Tibial artery (tissue), 4 donors: ENCODE data around the gene THSD4.

Source experiments
- DNase-seq, 2 donors: peaks; one replicate each; pipeline ENCODE4 v3.0.0-alpha.2; 2019
- H3K27ac ChIP-seq, 2 donors: fragments of 200-600 bp; sonication (generic) in 1 of 2; 1 replicate in 1 of 2; 2 replicates in 1 of 2; pipeline ENCODE4 v1.5.1; 2018 to 2019; ENCODE audit warnings: mild to moderate bottlenecking in 1 of 2
- H3K27me3 ChIP-seq, 2 donors: fragments of 200-600 bp; sonication (generic) in 1 of 2; one replicate each; pipeline versions ENCODE4 v1.5.1 to v1.6.0; 2016 to 2019
- H3K36me3 ChIP-seq, 3 donors: fragments of 200-600 bp; sonication (generic) in 2 of 3; one replicate each; pipeline ENCODE4 v1.5.1; 2016 to 2019; ENCODE audit warnings: mild to moderate bottlenecking in 2 of 3
- H3K4me1 ChIP-seq, 4 donors: fragments of 200-600 bp; sonication (generic) in 2 of 4; 1 replicate in 3 of 4; 2 replicates in 1 of 4; pipeline ENCODE4 v1.5.1; 2016 to 2019
- H3K4me3 ChIP-seq, 2 donors: fragments of 200-600 bp; sonication (generic) in 1 of 2; 1 replicate in 1 of 2; 2 replicates in 1 of 2; pipeline ENCODE4 v1.5.1; 2018 to 2019; ENCODE audit warnings: mild to moderate bottlenecking in 2 of 2
- H3K9me3 ChIP-seq, 3 donors: fragments of 200-600 bp; sonication (generic) in 1 of 3; one replicate each; pipeline ENCODE4 v1.5.1; 2016 to 2019
- intact Hi-C: fragments of 100-400 bp; cut with DNase I; formaldehyde crosslinking; loops from one replicate; pipeline ENCODE4 v1.15.0; 2023; ENCODE audit warnings: low total_unique reads
- TF ChIP-seq, protein P1 (sequence below), 2 experiments: fragments of 200-600 bp in 1 of 2; fragments of 450-650 bp in 1 of 2; IDR thresholded peaks; one replicate each; pipeline ENCODE4 v1.5.1; 2017 to 2019; ENCODE audit warnings: antibody characterized with exemption in 2 of 2, mild to moderate bottlenecking in 1 of 2, moderate library complexity in 1 of 2

Gene THSD4

DNA sequence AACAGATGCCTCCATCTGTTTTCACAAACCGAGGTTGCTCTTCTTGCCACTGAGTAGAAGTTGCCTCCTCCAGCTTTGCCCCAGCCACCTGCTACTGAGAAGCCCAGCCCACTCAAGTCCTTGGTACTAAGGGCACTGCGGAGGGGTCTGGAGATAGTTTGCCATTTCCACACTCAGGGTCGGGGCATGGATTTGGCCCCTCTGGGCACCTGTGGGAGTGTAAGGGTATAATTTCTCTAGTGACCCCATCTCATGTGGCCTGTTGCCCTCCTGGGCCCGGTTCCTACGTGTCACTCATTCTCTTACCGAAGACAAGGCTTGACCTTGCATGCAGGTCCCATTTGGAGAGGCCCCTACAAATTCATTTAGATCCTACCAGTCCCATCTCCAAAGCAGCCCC, 79.0 kb downstream of the THSD4 start:
- Histone ChIP-seq H3K4me1 (peaks cover 0 to 17% (median 11%) of the 10 kb centered on the region in 4 donors), H3K27me3 (no peaks in the 10 kb centered on the region), H3K27ac (no peak overlapping the region), H3K4me3 (no peak overlapping the region), H3K9me3 (no peaks in the 10 kb centered on the region), H3K36me3 (no peaks in the 10 kb centered on the region)
- intact Hi-C loops: no loop called here
- DNase-seq: no peak
- TF ChIP-seq, protein P1, sequence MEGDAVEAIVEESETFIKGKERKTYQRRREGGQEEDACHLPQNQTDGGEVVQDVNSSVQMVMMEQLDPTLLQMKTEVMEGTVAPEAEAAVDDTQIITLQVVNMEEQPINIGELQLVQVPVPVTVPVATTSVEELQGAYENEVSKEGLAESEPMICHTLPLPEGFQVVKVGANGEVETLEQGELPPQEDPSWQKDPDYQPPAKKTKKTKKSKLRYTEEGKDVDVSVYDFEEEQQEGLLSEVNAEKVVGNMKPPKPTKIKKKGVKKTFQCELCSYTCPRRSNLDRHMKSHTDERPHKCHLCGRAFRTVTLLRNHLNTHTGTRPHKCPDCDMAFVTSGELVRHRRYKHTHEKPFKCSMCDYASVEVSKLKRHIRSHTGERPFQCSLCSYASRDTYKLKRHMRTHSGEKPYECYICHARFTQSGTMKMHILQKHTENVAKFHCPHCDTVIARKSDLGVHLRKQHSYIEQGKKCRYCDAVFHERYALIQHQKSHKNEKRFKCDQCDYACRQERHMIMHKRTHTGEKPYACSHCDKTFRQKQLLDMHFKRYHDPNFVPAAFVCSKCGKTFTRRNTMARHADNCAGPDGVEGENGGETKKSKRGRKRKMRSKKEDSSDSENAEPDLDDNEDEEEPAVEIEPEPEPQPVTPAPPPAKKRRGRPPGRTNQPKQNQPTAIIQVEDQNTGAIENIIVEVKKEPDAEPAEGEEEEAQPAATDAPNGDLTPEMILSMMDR (IDR thresholded peaks at IDR 0.05): no peak

DNA sequence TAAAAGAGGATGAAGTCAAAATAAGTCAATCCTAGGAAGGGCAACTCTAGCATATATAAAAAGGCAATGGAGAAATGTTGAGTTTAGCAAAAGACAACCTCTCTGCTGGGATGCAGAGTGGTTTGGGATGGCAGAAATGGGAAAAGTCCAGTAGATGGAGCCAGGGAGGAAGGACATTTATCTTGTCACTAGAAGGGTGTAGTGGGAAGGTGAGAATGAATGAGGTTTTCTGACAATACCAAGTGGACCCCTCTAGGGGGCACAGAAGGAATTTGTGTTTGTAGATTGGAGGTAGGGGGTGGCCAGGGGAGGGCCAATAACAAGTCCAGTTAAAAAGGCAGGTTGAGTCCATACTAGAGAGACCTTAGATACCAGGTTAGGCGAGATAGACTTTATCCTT, 80.0 kb downstream of the THSD4 start:
- no peaks in the 10 kb centered on the region for H3K9me3 ChIP-seq
- intact Hi-C loops: no loop called here
- H3K27ac ChIP-seq: no peak overlapping the region
- H3K36me3 ChIP-seq: no peaks in the 10 kb centered on the region
- no peak for DNase-seq
- H3K27me3 ChIP-seq: no peaks in the 10 kb centered on the region
- peaks cover 0 to 18% (median 11%) of the 10 kb centered on the region in 4 donors for H3K4me1 ChIP-seq
- no peak overlapping the region for H3K4me3 ChIP-seq
- TF ChIP-seq, protein P1 (IDR thresholded peaks at IDR 0.05): no peak

DNA sequence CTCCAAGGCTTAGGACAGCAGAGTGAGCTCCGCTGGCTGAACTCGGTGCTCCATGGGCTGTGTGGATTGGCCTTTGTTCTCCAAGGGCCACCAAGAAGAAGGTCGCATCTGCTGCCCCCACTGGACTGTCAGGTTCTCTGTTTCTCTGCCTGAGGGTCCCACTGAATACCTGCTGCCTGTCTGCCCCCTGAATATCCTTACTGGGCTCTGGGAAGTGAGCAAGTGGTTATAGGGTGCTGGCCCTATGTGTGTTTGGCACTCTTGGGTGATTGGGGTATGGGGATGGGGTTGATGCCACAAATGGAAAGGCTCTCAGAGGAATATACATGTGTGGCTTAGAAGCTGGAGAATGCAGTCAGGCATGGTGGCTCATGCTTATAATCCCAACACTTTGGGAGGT, 82.3 kb downstream of the THSD4 start:
- Histone ChIP-seq H3K4me3 (no peak overlapping the region), H3K4me1 (peaks cover 0 to 18% (median 11%) of the 10 kb centered on the region in 4 donors), H3K36me3 (no peaks in the 10 kb centered on the region), H3K27ac (no peak overlapping the region), H3K27me3 (no peaks in the 10 kb centered on the region), H3K9me3 (no peaks in the 10 kb centered on the region)
- no peak for DNase-seq
- intact Hi-C loops: no loop called here
- TF ChIP-seq, protein P1 (IDR thresholded peaks at IDR 0.05): no peak

DNA sequence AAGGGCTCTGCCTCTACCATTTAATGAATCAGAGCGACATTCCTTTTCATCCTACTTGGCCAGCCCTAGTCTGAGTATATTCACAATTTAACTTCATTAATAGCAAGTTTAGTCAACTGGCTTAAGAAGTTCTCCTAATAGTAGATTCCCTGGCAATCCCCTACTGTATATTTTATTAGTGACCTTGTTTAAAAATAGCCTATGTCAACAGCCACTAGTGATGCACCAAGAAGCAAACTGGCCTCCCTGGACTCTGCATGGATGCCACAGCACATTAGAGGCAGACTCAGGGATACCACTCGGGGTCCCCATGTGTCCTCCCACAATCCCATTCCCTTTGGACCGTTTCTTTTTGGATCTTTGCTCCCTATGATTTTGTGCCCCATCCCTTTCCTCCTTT, 83.6 kb downstream of the THSD4 start:
- DNase-seq: no peak
- H3K36me3 ChIP-seq: no peaks in the 10 kb centered on the region
- intact Hi-C loops: no loop called here
- no peaks in the 10 kb centered on the region for H3K27me3 ChIP-seq
- H3K4me3 ChIP-seq: no peak overlapping the region
- TF ChIP-seq, protein P1 (IDR thresholded peaks at IDR 0.05): no peak
- H3K9me3 ChIP-seq: no peaks in the 10 kb centered on the region
- peaks cover 0 to 18% (median 11%) of the 10 kb centered on the region in 4 donors for H3K4me1 ChIP-seq
- no peak overlapping the region for H3K27ac ChIP-seq

DNA sequence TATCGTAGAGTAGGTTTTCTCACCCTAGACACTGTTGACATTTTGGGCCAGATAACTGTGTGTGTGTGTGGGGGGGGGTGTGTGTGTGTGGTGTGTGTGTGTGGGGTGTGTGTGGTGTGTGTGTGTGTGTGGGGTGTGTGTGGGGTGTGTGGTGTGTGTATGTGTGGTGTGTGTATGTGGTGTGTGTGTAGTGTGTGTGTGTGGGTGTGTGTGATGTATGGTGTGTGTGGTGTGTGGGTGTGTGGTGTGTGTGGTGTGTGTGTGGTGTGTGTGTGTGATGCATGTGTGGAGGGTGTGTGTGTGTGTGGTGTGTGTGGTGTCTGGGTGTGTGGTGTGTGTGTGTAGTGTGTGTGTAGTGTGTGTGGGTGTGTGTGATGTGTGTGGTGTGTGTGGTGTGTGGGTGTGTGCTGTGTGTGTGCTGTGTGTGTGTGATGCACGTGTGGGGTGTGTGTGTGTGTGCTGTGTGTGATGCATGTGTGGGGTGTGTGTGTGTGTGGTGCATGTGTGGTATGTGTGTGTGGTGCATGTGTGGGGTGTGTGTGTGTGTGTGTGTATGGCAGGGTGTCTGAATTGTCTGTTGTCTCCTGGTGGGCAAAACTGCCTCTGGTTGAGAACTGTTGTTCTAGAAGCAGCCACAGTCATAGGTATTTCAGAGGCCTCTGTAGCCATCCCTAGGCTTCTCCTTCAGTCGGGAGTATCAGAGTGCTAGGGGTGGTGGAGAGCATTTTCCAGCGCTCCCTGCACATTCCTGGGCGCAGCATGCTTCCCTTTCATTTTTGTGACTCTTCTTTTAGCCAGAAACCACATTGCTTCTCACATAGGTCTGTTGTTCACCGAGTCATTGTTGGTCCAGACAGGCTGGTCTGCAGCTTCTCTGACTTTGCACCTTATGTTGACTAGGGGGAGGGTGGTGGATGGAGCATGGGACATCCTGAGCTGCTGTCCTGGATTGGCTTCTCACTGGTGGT, 84.4 kb downstream of the THSD4 start:
- Histone ChIP-seq H3K9me3 (no peaks in the 10 kb centered on the region), H3K4me3 (no peak overlapping the region), H3K27me3 (no peaks in the 10 kb centered on the region), H3K4me1 (peaks cover 0 to 18% (median 13%) of the 10 kb centered on the region in 4 donors), H3K27ac (no peak overlapping the region), H3K36me3 (no peaks in the 10 kb centered on the region)
- intact Hi-C loops: no loop called here
- TF ChIP-seq, protein P1 (IDR thresholded peaks at IDR 0.05): no peak
- no peak for DNase-seq
